NOMO-1 treated with DMSO at 0.1 percent for 48 hours (cell line): ENCODE data around the gene UBE2F.

ENCODE experiments used
- DNase-seq: peaks from one replicate; lab custom pipeline; 2025; ENCODE audit not compliant: unreplicated experiment; lab: John Stamatoyannopoulos, UW

UBE2F gene

GRCh38 chr2:238069877-238070276, 103.1 kb downstream of the UBE2F start:
- no peak for DNase-seq

- DNase-seq = no peak
Observed at GRCh38 chr2:238075397-238075796, 108.6 kb downstream of the UBE2F start.

DNA sequence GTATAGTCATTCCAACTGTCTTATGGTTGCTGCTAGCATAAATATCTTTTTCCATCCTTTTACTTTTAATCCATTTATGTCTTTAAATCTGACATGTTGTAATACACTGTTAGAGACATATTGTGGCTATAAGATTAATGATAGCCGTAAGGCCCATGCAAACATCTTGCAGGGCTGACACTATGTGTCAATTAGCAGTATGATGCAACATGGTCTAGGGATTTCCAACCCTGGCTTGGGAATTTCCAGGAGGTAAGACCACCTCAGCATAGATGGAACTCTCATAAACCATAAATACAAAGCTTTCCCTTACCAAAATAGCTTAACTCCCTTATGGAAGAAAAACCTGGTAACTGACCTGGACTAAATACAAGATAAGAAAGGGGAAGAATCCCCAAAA, 110.5 kb downstream of the UBE2F start:
- DNase-seq = no peak

- DNase-seq = no peak
Observed at GRCh38 chr2:238079874-238080327, 113.1 kb downstream of the UBE2F start.

DNA sequence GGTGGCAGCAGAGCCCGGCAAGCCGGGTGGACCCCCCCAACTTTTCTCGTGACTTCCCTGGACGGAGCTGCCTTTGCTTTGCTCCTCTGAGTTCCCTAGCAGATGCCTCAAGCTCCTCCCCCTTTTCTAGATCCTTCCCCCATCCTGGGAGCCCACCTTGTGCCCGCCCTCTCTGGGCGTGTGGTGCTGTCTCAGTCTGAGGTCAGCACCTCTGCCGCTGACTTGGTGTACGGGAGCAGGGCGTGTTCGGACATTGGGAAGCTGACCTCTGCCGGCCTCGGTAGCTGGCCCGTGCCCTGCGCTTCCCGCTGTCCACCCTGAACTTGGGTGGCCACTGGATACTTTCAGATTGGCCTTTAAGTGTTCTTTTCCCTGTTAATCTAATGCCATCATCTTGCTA, 113.7 kb downstream of the UBE2F start:
- no peak for DNase-seq

DNA sequence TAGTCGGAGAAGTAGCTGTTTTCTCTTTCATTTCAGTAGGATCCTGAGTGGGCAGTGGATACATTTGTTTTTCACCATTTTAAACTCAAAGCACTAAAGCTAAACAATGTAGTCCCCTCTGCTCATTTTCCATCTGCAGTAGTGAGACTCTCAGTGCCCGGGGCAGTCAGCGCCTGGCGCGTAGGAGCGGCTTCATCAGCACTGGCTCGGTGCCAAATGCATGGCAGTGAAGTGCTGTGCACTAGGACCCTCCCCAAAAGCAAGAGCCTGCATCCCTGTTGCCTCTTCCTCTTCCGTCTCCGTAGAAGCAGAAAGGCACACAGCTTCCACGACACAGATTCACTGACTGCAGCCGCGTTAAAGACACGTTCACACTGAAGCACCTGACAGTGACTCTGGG, 114.3 kb downstream of the UBE2F start:
- no peak for DNase-seq

- no peak for DNase-seq
Observed at GRCh38 chr2:238081561-238081960, 114.7 kb downstream of the UBE2F start.

GRCh38 chr2:238082151-238082550, 115.3 kb downstream of the UBE2F start:
- no peak for DNase-seq

- DNase-seq = no peak
Observed at GRCh38 chr2:238082827-238083226, 116.0 kb downstream of the UBE2F start.

GRCh38 chr2:238083919-238084318, 117.1 kb downstream of the UBE2F start:
- no peak for DNase-seq

DNA sequence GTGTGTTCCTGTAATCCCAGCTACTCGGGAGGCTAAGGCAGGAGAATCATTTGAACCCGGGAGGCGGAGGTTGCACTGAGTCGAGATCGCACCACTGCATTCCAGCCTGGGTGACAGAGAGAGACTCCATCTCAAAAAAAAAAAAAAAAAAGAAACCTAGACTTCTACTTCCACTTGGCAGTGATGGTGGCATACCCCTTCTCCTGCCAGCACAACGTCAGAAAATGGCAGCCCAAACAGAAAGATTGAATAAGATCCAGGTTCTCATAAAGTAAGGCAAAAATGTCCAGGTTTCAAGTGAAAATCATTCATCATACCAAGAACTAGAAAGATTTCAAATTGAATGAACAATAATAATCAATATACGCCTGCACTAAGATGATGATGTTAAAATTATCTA, 117.9 kb downstream of the UBE2F start:
- no peak for DNase-seq

DNA sequence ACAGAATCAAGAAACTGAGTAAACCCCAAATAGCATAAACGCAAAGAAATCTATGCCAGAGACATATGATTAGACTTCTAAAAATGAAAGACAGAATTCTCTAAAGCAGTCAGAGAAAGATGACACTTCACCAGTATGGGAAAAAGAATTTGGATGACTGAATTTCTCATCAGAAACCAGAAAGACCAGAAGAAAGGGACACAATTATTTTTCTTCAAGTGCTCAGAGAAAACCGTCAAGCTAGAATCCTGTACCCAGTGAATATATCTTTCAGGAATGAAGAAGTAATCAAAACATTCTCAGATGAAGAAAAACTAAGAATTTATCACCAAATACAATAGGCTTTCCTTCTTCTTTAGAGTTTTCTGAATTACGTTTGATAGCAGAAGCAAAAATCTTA, 119.1 kb downstream of the UBE2F start:
- DNase-seq = no peak

DNA sequence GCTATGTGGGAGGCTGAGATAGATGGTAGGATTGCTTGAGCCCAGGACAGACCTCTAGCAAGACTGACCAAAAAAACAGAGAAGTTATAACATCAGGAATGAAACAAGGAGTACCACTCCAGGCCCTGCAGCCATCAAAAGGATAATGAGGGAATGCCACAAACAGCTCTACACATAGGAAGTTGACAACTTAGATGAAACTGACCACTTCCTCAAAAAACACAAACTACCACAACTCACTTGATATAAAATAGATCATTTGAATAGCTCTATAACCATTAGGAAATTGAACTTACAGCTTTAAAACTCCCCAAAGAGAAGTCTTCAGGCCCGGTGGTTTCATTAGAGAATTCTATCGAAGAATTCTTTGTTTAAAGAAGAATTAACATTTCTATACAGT, 120.4 kb downstream of the UBE2F start:
- peak; percentile 53 for DNase-seq

DNA sequence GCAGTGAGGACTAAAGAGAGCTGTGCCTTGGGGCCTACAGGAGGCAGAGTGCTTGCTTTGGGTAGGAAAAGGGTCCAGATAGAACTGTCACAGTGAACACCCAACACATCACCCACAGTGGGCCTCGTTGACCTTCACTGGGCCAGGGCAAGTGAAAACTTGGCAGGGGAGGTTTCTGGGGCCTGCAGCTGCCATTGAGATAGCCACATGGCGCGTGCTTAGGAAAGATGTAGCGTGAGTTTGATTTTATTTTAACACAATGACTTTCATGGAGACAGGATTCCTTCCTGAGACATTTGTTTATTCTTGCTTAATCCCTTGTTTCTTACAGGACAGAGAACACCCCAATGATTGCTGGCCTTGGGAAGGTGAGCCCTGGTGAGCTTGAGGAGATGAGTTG, 124.1 kb downstream of the UBE2F start:
- DNase-seq = no peak

DNA sequence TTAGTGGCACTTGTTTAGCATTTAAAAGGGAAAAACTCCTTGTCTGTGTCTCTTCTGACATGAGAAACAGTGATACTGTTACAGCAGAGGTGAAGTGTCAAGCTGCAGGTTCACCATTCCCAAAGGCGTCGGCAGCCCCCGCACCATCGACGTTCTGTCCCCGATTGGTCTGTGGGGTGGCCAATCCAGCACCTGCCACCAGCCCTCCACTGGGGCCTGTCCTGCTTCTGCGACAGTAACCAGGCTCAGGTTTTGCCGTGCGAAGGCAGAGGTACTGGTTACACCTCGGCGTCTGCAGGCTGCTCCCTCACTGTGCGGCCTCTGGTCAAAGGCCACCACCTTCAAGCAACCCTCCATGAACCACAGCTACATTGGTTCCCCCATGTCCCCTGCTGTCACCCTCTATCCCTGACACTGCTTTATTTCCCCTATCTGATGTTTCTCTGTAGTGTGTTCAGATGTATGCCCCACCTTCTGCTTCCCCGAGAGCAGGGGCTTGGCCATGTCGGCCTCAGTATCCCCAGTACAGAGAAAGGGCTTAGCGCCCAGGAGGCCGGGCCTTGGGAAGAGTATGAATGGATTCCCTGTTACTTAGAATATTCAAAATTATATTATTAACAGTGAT, 124.7 kb downstream of the UBE2F start:
- no peak for DNase-seq
